GM12878 (cell line): ENCODE data around the gene ANTXR2.

Experiments
- ASH2L ChIP-seq: fragments of 300-600, 200-600 bp; sonication (generic); IDR thresholded peaks from 2 replicates; pipeline ENCODE4 v1.6.1; 2017; ENCODE audit warnings: low read depth, mild to moderate bottlenecking, borderline replicate concordance
- BRCA1 ChIP-seq: IDR thresholded peaks from 2 replicates; pipeline ENCODE4 v1.6.1; 2011; ENCODE audit warnings: low read depth, low read length, improper control_type of control experiment
- CBFB ChIP-seq: IDR thresholded peaks from 2 replicates; pipeline ENCODE4 v1.6.1; 2016; ENCODE audit warnings: antibody characterized with exemption, low read depth
- CTCF ChIP-seq, 3 experiments: IDR thresholded peaks in 2 of 3; conservative IDR thresholded peaks in 1 of 3; 2 replicates each; pipeline ENCODE4 v1.5.1; 2011; ENCODE audit warnings: low read depth in 3 of 3, low read length in 3 of 3, mild to moderate bottlenecking in 3 of 3, control low read depth in 2 of 3, moderate library complexity in 2 of 3, inconsistent platforms in 1 of 3, mixed read lengths in 1 of 3; ENCODE audit not compliant: control insufficient read depth in 2 of 3, insufficient read depth in 1 of 3; ENCODE audit errors: extremely low read depth in 1 of 3
- ETV6 ChIP-seq, 2 experiments: fragments of 450-650 bp in 1 of 2; IDR thresholded peaks in 1 of 2; conservative IDR thresholded peaks in 1 of 2; 2 replicates each; pipeline ENCODE4 v1.6.1; 2014; ENCODE audit warnings: antibody characterized with exemption in 1 of 2, borderline replicate concordance in 1 of 2, low read depth in 1 of 2, mild to moderate bottlenecking in 1 of 2, moderate library complexity in 1 of 2
- NFIC ChIP-seq: IDR thresholded peaks from 2 replicates; pipeline ENCODE4 v1.6.1; 2012; ENCODE audit warnings: low read depth, mild to moderate bottlenecking, inconsistent platforms, low read length, moderate library complexity
- NRF1 ChIP-seq: conservative IDR thresholded peaks from 2 replicates; pipeline ENCODE4 v1.6.1; 2011; ENCODE audit warnings: mild to moderate bottlenecking, low read depth, low read length, improper control_type of control experiment
- POLR2AphosphoS2 ChIP-seq: IDR thresholded peaks from 2 replicates; pipeline ENCODE4 v1.6.1; 2011; ENCODE audit warnings: low read depth, mild to moderate bottlenecking, low read length, improper control_type of control experiment, moderate library complexity
- STAT3 ChIP-seq: IDR thresholded peaks from 2 replicates; pipeline ENCODE4 v1.6.1; 2011; ENCODE audit warnings: low read depth, low read length, improper control_type of control experiment
- YY1 ChIP-seq: IDR thresholded peaks from 2 replicates; pipeline ENCODE4 v1.6.1; 2011; ENCODE audit warnings: low read depth, mild to moderate bottlenecking, low read length
- TF ChIP-seq, protein P1 (sequence below): IDR thresholded peaks from 2 replicates; pipeline ENCODE4 v1.6.1; 2011; ENCODE audit warnings: low read depth, low read length, improper control_type of control experiment, borderline replicate concordance

- TF ChIP-seq NFIC = no peak
- no peak for TF ChIP-seq POLR2AphosphoS2
- no peak for TF ChIP-seq YY1
- no peak for TF ChIP-seq BRCA1
- no peak for TF ChIP-seq CTCF (IDR thresholded peaks at IDR 0.05 in 2 of 3, conservative IDR thresholded peaks at IDR 0.05 in 1 of 3; ENCODE audit: control insufficient read depth in 2 of 3, extremely low read depth in 1 of 3, insufficient read depth in 1 of 3, low read depth in 3 of 3, low read length in 3 of 3)
- TF ChIP-seq ETV6 (conservative IDR thresholded peaks at IDR 0.05 in 1 of 2, IDR thresholded peaks at IDR 0.05 in 1 of 2; ENCODE audit: borderline replicate concordance in 1 of 2, low read depth in 1 of 2) = no peak
- no peak for TF ChIP-seq CBFB
- TF ChIP-seq NRF1 = no peak
- no peak for TF ChIP-seq ASH2L
- TF ChIP-seq, protein P1, sequence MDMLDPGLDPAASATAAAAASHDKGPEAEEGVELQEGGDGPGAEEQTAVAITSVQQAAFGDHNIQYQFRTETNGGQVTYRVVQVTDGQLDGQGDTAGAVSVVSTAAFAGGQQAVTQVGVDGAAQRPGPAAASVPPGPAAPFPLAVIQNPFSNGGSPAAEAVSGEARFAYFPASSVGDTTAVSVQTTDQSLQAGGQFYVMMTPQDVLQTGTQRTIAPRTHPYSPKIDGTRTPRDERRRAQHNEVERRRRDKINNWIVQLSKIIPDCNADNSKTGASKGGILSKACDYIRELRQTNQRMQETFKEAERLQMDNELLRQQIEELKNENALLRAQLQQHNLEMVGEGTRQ = no peak
- TF ChIP-seq STAT3 = no peak
Measured at GRCh38 chr4:80085081-80085480, 12.1 kb upstream of the ANTXR2 start.
